Naive thymus-derived CD8-positive, alpha-beta T cell (primary cell): ENCODE results near the gene RNF128. TPM values are rescaled to one million over a fixed set of nuclear protein-coding genes. Genes with fewer than 3 reads are reported as not detected.
A peak's percentile ranks its signal among the peaks of the same experiment; 100 is the strongest.

Source experiments
- ATAC-seq, 2 donors: fragments of 150-1000 bp; cut with Tn5 transposase in 1 of 2; sonication (Bioruptor Pico), chemical (Tn5 transposase) in 1 of 2; 1 replicate in 1 of 2; 2 replicates in 1 of 2; pipeline ENCODE4 v1.10.0; 2021; ENCODE audit warnings: mild to moderate bottlenecking in 2 of 2, moderate library complexity in 2 of 2
- POLR2A ChIA-PET: fragments of 350-600 bp; sonication (Branson Sonifier 250); formaldehyde crosslinking; loops from one replicate; lab custom pipeline; 2021; ENCODE audit warnings: antibody characterized with exemption; lab: Charles Lee
- DNase-seq, 10 donors: peaks; one replicate each; pipeline versions ENCODE4 v3.0.0 to v3.0.0-alpha.2; 2020 to 2022
- H3K27ac Mint-ChIP-seq, 10 donors: one replicate each; pipeline ENCODE4 v1.8.0; 2020 to 2022; ENCODE audit warnings: mild to moderate bottlenecking in 10 of 10, mixed read lengths in 10 of 10, moderate library complexity in 4 of 10, inconsistent platforms in 1 of 10
- H3K27me3 Mint-ChIP-seq, 5 donors: one replicate each; pipeline ENCODE4 v1.8.0; 2021 to 2022; ENCODE audit warnings: mixed read lengths in 5 of 5
- H3K36me3 Mint-ChIP-seq, 3 donors: one replicate each; pipeline ENCODE4 v1.8.0; 2020 to 2022; ENCODE audit warnings: mixed read lengths in 3 of 3, mild to moderate bottlenecking in 2 of 3, inconsistent platforms in 1 of 3
- H3K4me1 Mint-ChIP-seq, 4 donors: one replicate each; pipeline ENCODE4 v1.8.0; 2021 to 2022; ENCODE audit warnings: mixed read lengths in 4 of 4
- H3K4me3 Mint-ChIP-seq, 10 donors: one replicate each; pipeline ENCODE4 v1.8.0; 2020 to 2022; ENCODE audit warnings: mild to moderate bottlenecking in 10 of 10, mixed read lengths in 10 of 10, moderate library complexity in 6 of 10, inconsistent platforms in 1 of 10
- H3K9me3 Mint-ChIP-seq, 9 donors: one replicate each; pipeline ENCODE4 v1.8.0; 2020 to 2022; ENCODE audit warnings: mixed read lengths in 9 of 9, mild to moderate bottlenecking in 3 of 9, inconsistent platforms in 1 of 9, moderate library complexity in 1 of 9
- polyA plus RNA-seq, 3 donors: library from polyadenylated mRNA; unstranded; fragments of 300-500 nt; fragmentation: Illumina TruSeq; gene quantifications; one replicate each; pipeline ENCODE4 v1.2.3, GENCODE V29; 2021
- total RNA-seq, 8 experiments: library from RNA in 2 of 8; stranded (reverse) in 2 of 8; gene quantifications; one replicate each; pipeline ENCODE4 v1.2.3 and lab custom pipeline; 2021 to 2026

RNF128 gene
- total RNA-seq (not detected), polyA plus RNA-seq (not detected), total RNA-seq (lab: John Stamatoyannopoulos, UW) (0 to 0.35 (median 0.04) reads per million in 6 experiments)

- ATAC-seq: no peak
- Mint-ChIP-seq H3K27ac (peak within 1 kb of the TSS in 2 of 10 donors; percentile 3 to 46), H3K9me3 (no peaks in the 10 kb centered on the region), H3K4me3 (peak within 1 kb of the TSS; percentile 8 to 72 (median 60)), H3K27me3 (peaks cover 21 to 46% (median 27%) of the 10 kb centered on the region in 5 donors), H3K36me3 (no peaks in the 10 kb centered on the region), H3K4me1 (peaks cover 0 to 9% (median under 1%) of the 10 kb centered on the region in 4 donors)
- DNase-seq: no peak
- POLR2A ChIA-PET: no interaction called here
Measured at GRCh38 chrX:106726485-106727437, at the start of gene RNF128. TSS of gene RNF128 (plus strand) at chrX:106726701. CDS start at chrX:106726914, 213 bp downstream.

DNA sequence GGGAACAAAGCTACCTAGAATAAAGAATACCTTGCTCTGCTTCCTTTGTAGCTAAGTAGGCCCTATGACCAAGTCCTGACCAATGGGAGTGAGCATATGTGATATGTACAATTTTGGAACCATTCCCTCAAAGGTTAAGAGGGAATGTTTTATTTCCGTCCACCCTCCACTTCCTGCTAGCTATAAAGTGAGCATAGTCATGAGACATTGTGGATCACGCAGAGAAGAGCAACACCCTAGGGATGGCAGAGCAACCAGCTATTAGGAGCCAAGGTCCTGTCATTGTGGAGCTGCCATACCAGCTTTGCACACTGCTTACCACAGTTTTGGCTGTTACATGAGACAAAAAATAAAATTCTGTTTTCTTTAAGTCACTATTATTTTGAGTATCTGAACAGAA lies 45.8 kb upstream of the RNF128 start:
- peaks cover 0 to 8% (median 1%) of the 10 kb centered on the region in 9 donors for H3K9me3 Mint-ChIP-seq
- no peak for ATAC-seq
- no peak overlapping the region for H3K4me3 Mint-ChIP-seq
- H3K4me1 Mint-ChIP-seq: no peaks in the 10 kb centered on the region
- no peak overlapping the region for H3K27ac Mint-ChIP-seq
- peaks cover 0 to 3% (median 2%) of the 10 kb centered on the region in 3 donors for H3K36me3 Mint-ChIP-seq
- peaks cover 0 to 9% (median 0%) of the 10 kb centered on the region in 5 donors for H3K27me3 Mint-ChIP-seq
- POLR2A ChIA-PET: no interaction called here
- DNase-seq: no peak

DNA sequence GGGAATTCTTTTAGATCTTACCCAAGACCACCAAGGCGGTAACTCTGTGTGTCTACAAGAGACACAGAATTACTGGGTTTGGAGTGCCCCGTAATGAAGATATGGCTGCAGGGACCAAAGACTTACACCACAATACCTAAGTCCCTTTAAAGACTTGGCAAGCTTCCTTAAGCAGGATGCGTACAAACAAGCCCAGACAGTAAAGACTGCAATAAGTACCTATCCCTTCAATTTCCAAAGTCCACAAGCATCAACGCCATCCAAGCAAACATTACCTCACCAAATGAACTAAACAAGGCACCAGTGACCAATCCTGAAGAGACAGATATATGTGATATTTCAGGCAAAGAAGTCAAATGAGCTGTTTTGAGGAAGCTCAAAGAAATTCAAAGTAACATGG lies 42.3 kb upstream of the RNF128 start:
- Mint-ChIP-seq H3K4me3 (no peak overlapping the region), H3K4me1 (no peaks in the 10 kb centered on the region), H3K36me3 (no peaks in the 10 kb centered on the region), H3K27ac (no peak overlapping the region), H3K9me3 (peaks cover 0 to 9% (median 5%) of the 10 kb centered on the region in 9 donors), H3K27me3 (peaks cover 0 to 9% (median 0%) of the 10 kb centered on the region in 5 donors)
- no peak for ATAC-seq
- POLR2A ChIA-PET: no interaction called here
- no peak for DNase-seq

GRCh38 chrX:106692425-106693065 lies 34.0 kb upstream of the RNF128 start:
- DNase-seq: no peak
- Mint-ChIP-seq H3K36me3 (no peaks in the 10 kb centered on the region), H3K4me3 (no peak overlapping the region), H3K4me1 (no peaks in the 10 kb centered on the region), H3K27me3 (peaks cover 0 to 10% (median 3%) of the 10 kb centered on the region in 5 donors), H3K9me3 (peaks cover 0 to 9% (median 0%) of the 10 kb centered on the region in 9 donors), H3K27ac (no peak overlapping the region)
- POLR2A ChIA-PET: no interaction called here
- ATAC-seq: no peak

DNA sequence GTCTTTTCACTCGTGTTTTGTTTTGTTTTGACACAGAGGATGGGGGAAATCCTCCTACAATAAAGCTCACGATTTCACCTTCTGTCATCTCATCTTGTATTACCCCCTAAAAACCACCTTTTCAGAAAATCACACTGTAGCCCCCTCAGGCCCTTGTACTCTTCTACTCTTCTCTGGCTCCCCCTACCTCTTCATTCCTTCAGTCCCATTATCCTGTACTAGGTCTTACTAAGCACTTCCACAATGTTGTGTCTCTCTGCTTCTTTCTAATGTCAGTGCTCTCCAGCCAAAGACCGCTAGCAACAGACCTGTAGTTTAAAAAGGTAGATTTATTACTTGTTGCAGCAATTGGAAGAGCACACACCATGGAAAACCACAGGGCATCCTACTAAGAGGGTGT lies 30.0 kb upstream of the RNF128 start:
- H3K27ac Mint-ChIP-seq: no peak overlapping the region
- ATAC-seq (no peak), DNase-seq (no peak)
- H3K27me3 Mint-ChIP-seq: peaks cover 3 to 27% (median 6%) of the 10 kb centered on the region in 5 donors
- POLR2A ChIA-PET: no interaction called here
- H3K36me3 Mint-ChIP-seq: no peaks in the 10 kb centered on the region
- H3K4me3 Mint-ChIP-seq: no peak overlapping the region
- H3K4me1 Mint-ChIP-seq: no peaks in the 10 kb centered on the region
- H3K9me3 Mint-ChIP-seq: no peaks in the 10 kb centered on the region

DNA sequence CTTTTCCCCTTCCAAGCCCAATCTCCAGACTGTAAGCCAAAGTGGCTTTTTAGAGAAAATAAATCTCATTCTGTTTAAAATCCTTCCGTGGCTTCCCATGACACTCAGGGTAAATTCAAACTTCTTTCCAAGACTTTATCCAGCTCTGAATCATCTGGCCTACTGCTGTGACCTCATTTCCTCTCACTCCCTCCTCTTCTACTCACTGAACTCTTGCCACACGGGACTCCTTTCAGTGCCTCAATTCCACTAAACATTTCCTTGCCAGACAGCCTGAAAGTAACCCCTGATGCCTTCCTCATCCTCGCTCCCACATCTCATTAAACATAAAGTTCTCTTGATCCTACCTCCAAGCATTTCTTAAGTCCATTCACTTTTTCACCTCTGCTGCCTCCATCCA lies 27.8 kb upstream of the RNF128 start:
- Mint-ChIP-seq H3K4me3 (no peak overlapping the region), H3K4me1 (no peaks in the 10 kb centered on the region), H3K27ac (no peak overlapping the region), H3K9me3 (no peaks in the 10 kb centered on the region), H3K27me3 (peaks cover 3 to 23% (median 6%) of the 10 kb centered on the region in 5 donors), H3K36me3 (no peaks in the 10 kb centered on the region)
- POLR2A ChIA-PET: no interaction called here
- ATAC-seq: no peak
- DNase-seq: no peak

GRCh38 chrX:106702636-106703035 lies 23.9 kb upstream of the RNF128 start:
- Mint-ChIP-seq H3K36me3 (no peaks in the 10 kb centered on the region), H3K9me3 (no peaks in the 10 kb centered on the region), H3K27me3 (peaks cover 0 to 18% (median 6%) of the 10 kb centered on the region in 5 donors), H3K4me3 (no peak overlapping the region), H3K27ac (no peak overlapping the region), H3K4me1 (no peaks in the 10 kb centered on the region)
- DNase-seq: no peak
- no peak for ATAC-seq
- POLR2A ChIA-PET: no interaction called here

DNA sequence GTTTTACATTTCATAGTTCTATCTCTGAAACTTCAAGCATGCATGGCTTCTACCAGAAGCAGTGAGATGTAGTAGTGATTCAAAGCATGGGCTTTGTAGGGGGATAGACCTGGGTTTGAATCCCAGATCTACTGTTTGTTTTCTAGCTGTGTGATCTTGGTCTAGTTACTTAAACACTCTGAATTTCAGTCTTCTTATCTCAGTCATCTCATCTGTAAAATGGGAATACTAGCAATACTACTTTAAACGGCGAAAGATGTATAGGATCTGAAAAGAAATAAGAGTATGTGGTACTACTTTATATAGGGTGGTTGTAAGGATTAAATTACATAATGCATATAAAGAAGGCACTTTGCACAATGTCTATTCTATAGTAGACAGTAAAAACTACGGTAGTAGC lies 20.0 kb upstream of the RNF128 start:
- Mint-ChIP-seq H3K4me1 (no peaks in the 10 kb centered on the region), H3K36me3 (no peaks in the 10 kb centered on the region), H3K9me3 (no peaks in the 10 kb centered on the region), H3K4me3 (no peak overlapping the region), H3K27me3 (peaks cover 0 to 1% (median 0%) of the 10 kb centered on the region in 5 donors), H3K27ac (no peak overlapping the region)
- DNase-seq (no peak), ATAC-seq (no peak)
- POLR2A ChIA-PET: no interaction called here

DNA sequence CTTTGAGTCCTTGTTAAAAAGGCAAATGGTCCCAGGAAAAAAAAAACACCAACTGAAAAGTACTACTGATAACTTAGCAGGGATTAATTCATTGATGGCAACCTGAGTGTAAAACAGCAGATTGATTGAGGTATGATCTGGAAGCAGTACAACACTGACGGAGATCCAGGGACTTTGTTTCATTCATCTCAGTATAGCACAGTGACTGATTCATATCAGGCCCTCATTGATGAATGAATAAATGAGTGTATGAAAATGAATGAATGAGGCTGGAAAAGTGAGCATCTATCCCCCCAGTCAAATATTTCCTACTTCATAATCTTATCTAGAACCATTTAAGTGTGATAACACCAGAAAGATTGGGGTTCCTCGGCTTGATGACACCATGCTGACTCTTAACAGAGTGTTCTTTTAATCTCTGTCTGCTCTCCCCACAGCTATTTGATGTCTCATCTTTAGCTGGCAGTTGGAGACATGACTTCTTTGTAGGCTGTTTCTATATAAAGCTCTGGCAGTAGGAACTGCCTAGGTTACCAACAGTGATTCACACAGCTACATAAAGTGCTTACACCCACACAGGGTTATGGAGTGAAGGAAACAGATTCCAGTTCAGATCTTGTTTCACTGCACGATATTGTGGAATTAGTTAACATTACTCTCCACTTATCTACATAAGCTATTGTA lies 18.6 kb upstream of the RNF128 start:
- POLR2A ChIA-PET: no interaction called here
- no peak for ATAC-seq
- DNase-seq: no peak
- Mint-ChIP-seq H3K27ac (no peak overlapping the region), H3K27me3 (peaks cover 0 to 1% (median 0%) of the 10 kb centered on the region in 5 donors), H3K36me3 (no peaks in the 10 kb centered on the region), H3K4me3 (no peak overlapping the region), H3K9me3 (no peaks in the 10 kb centered on the region), H3K4me1 (no peaks in the 10 kb centered on the region)

GRCh38 chrX:106710771-106711170 lies 15.7 kb upstream of the RNF128 start:
- POLR2A ChIA-PET: no interaction called here
- H3K27ac Mint-ChIP-seq: no peak overlapping the region
- no peak for ATAC-seq

GRCh38 chrX:106711375-106711774 lies 15.1 kb upstream of the RNF128 start:
- Mint-ChIP-seq H3K9me3 (peaks cover 0 to 2% (median 0%) of the 10 kb centered on the region in 9 donors), H3K4me3 (no peak overlapping the region), H3K27me3 (peaks cover 0 to 4% (median 2%) of the 10 kb centered on the region in 5 donors), H3K36me3 (no peaks in the 10 kb centered on the region), H3K4me1 (no peaks in the 10 kb centered on the region), H3K27ac (no peak overlapping the region)
- ATAC-seq (no peak), DNase-seq (no peak)
- POLR2A ChIA-PET: no interaction called here

More at GRCh38 chrX:106710771-106711170, 15.7 kb upstream of the RNF128 start:
- H3K9me3 Mint-ChIP-seq: peaks cover 0 to 2% (median 0%) of the 10 kb centered on the region in 9 donors
- no peaks in the 10 kb centered on the region for H3K4me1 Mint-ChIP-seq
- H3K36me3 Mint-ChIP-seq: no peaks in the 10 kb centered on the region
- H3K27me3 Mint-ChIP-seq: peaks cover 0 to 3% (median 0%) of the 10 kb centered on the region in 5 donors
- no peak for DNase-seq
- H3K4me3 Mint-ChIP-seq: no peak overlapping the region

DNA sequence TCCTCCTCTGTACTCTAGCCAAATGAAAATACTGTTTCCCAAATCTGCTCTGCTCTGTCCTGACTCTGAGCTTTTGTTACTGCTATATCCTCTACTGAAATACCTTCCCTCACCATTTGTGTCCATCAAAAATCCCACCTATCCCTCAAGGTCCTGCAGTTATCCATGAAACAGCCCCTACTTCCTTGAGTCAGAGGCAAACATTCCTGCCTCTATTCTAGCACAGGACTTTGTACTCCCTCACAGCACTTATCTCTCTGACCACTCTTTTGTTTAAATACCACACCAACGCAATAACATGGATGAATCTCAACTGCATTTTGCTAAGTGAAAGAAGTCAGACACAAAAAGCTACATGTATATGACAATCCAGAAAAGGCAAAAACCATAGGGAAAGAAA lies 10.5 kb upstream of the RNF128 start:
- H3K4me3 Mint-ChIP-seq: no peak overlapping the region
- no peaks in the 10 kb centered on the region for H3K36me3 Mint-ChIP-seq
- H3K27ac Mint-ChIP-seq: no peak overlapping the region
- ATAC-seq: no peak
- H3K4me1 Mint-ChIP-seq: no peaks in the 10 kb centered on the region
- peaks cover 0 to 5% (median 2%) of the 10 kb centered on the region in 5 donors for H3K27me3 Mint-ChIP-seq
- no peak for DNase-seq
- POLR2A ChIA-PET: no interaction called here
- peaks cover 0 to 2% (median 0%) of the 10 kb centered on the region in 9 donors for H3K9me3 Mint-ChIP-seq
